ENCODE data around the gene ZNF100. TPM values are rescaled to one million over a fixed set of nuclear protein-coding genes. Genes with fewer than 3 reads are reported as not detected.
"Not testable (repeated sequence)": the region's sequence is repeated elsewhere in the genome, so short reads cannot be mapped to it uniquely, and the experiment has no call there.

ZNF100 gene
- total RNA-seq (10 to 100 TPM in 6 of 9 donors, 1 to 10 TPM in 3; 4.1 to 18.7 (median 12.3) TPM), polyA plus RNA-seq (1 to 10 TPM; 2.0 to 7.6 (median 4.9) TPM)
- long read RNA-seq, donor 1 = 0 reads
- long read RNA-seq, donor 2, full-length matches to known transcripts = 1 of 1 reads
- long read RNA-seq, donor 2, partial matches to known transcripts = 0 of 1 reads
- long read RNA-seq, donor 2, other reads (novel, unspliced or antisense) = 0 of 1 reads
- long read RNA-seq, donor 3, full-length matches to known transcripts = 2 of 2 reads
- long read RNA-seq, donor 3, partial matches to known transcripts = 0 of 2 reads
- long read RNA-seq, donor 3, other reads (novel, unspliced or antisense) = 0 of 2 reads
- long read RNA-seq, donor 4, full-length matches to known transcripts = 1 of 3 reads
- long read RNA-seq, donor 4, partial matches to known transcripts = 0 of 3 reads
- long read RNA-seq, donor 4, other reads (novel, unspliced or antisense) = 2 of 3 reads
- long read RNA-seq, donor 5, full-length matches to known transcripts = 12 of 18 reads
- long read RNA-seq, donor 5, partial matches to known transcripts = 1 of 18 reads
- long read RNA-seq, donor 5, other reads (novel, unspliced or antisense) = 5 of 18 reads
- long read RNA-seq, donor 6, full-length matches to known transcripts = 1 of 7 reads
- long read RNA-seq, donor 6, partial matches to known transcripts = 0 of 7 reads
- long read RNA-seq, donor 6, other reads (novel, unspliced or antisense) = 6 of 7 reads
- long read RNA-seq, donor 7, full-length matches to known transcripts = 1 of 1 reads
- long read RNA-seq, donor 7, partial matches to known transcripts = 0 of 1 reads
- long read RNA-seq, donor 7, other reads (novel, unspliced or antisense) = 0 of 1 reads
- long read RNA-seq, donor 8 = 0 reads
- long read RNA-seq, donor 9, full-length matches to known transcripts = 2 of 2 reads
- long read RNA-seq, donor 9, partial matches to known transcripts = 0 of 2 reads
- long read RNA-seq, donor 9, other reads (novel, unspliced or antisense) = 0 of 2 reads
- long read RNA-seq, donor 10 = 0 reads

- TF ChIP-seq POLR2A (IDR thresholded peaks at IDR 0.05) = peak; percentile 13 to 76
- TF ChIP-seq, protein P1, sequence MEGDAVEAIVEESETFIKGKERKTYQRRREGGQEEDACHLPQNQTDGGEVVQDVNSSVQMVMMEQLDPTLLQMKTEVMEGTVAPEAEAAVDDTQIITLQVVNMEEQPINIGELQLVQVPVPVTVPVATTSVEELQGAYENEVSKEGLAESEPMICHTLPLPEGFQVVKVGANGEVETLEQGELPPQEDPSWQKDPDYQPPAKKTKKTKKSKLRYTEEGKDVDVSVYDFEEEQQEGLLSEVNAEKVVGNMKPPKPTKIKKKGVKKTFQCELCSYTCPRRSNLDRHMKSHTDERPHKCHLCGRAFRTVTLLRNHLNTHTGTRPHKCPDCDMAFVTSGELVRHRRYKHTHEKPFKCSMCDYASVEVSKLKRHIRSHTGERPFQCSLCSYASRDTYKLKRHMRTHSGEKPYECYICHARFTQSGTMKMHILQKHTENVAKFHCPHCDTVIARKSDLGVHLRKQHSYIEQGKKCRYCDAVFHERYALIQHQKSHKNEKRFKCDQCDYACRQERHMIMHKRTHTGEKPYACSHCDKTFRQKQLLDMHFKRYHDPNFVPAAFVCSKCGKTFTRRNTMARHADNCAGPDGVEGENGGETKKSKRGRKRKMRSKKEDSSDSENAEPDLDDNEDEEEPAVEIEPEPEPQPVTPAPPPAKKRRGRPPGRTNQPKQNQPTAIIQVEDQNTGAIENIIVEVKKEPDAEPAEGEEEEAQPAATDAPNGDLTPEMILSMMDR (IDR thresholded peaks at IDR 0.05) = no peak
- H3K27me3 ChIP-seq = no peaks in the 10 kb centered on the region
- H3K4me1 ChIP-seq (replicated peaks in 1 of 2) = peaks cover 14 to 15% of the 10 kb centered on the region in 2 donors
- H3K27ac ChIP-seq = peak within 1 kb of the TSS; percentile 31 to 92 (median 86)
- intact Hi-C loops (cut with DNase I) = no loop called here
- no peaks in the 10 kb centered on the region for H3K9me3 ChIP-seq (replicated peaks in 1 of 3)
- H3K4me3 ChIP-seq = peak within 1 kb of the TSS; percentile 41 to 99 (median 78)
- H3K36me3 ChIP-seq (replicated peaks in 1 of 2) = peaks cover 0 to 17% of the 10 kb centered on the region in 2 donors
- 0% methylated on average over 8 to 35 of the region's 35 CpGs for WGBS, 4 donors
- peak; percentile 88 to 97 (median 95) for DNase-seq
Observed at GRCh38 chr19:21767065-21767800, at the start of gene ZNF100. Gene ZNF100 (minus strand): TSS chr19:21767579. CDS start chr19:21767429, 150 bp downstream.

GRCh38 chr19:21812448-21812847 lies 45.1 kb upstream of the ZNF100 start:
- Histone ChIP-seq H3K4me3 (no peak overlapping the region), H3K4me1 (replicated peaks in 1 of 2) (no peaks in the 10 kb centered on the region), H3K27ac (no peak overlapping the region), H3K36me3 (replicated peaks in 1 of 2) (peaks cover 0 to 41% of the 10 kb centered on the region in 2 donors), H3K27me3 (no peaks in the 10 kb centered on the region), H3K9me3 (replicated peaks in 1 of 3) (peaks cover 12 to 48% (median 29%) of the 10 kb centered on the region in 3 donors)
- intact Hi-C loops (cut with DNase I) = no loop called here
- DNase-seq = no peak
- TF ChIP-seq, protein P1 (IDR thresholded peaks at IDR 0.05) = no peak
- TF ChIP-seq POLR2A (IDR thresholded peaks at IDR 0.05) = no peak
- WGBS, 4 donors = 90 to 99% (median 94%) methylated on average over 4 of the region's 4 CpGs

- H3K27ac ChIP-seq; DNase-seq; intact Hi-C loops (cut with DNase I); H3K4me1 ChIP-seq (replicated peaks in 1 of 2); H3K27me3 ChIP-seq: not testable (repeated sequence)
- Histone ChIP-seq H3K36me3 (replicated peaks in 1 of 2) (peaks cover 0 to 18% of the 10 kb centered on the region in 2 donors), H3K4me3 (peak overlapping the region in 1 of 4 donors; percentile 34), H3K9me3 (replicated peaks in 1 of 3) (peaks cover 12 to 87% (median 37%) of the 10 kb centered on the region in 3 donors)
- 91 to 99% (median 97%) methylated on average over 3 of the region's 3 CpGs for WGBS, 4 donors
Observed at GRCh38 chr19:21808400-21809000, 41.1 kb upstream of the ZNF100 start.

GRCh38 chr19:21789466-21790085 lies 22.2 kb upstream of the ZNF100 start:
- no peaks in the 10 kb centered on the region for H3K27me3 ChIP-seq
- WGBS, 4 donors = 74 to 78% (median 75%) methylated on average over 5 of the region's 5 CpGs
- no peak overlapping the region for H3K4me3 ChIP-seq
- H3K4me1 ChIP-seq (replicated peaks in 1 of 2) = no peaks in the 10 kb centered on the region
- H3K9me3 ChIP-seq (replicated peaks in 1 of 3) = no peaks in the 10 kb centered on the region
- TF ChIP-seq, protein P1 (IDR thresholded peaks at IDR 0.05) = no peak
- no peak for TF ChIP-seq POLR2A (IDR thresholded peaks at IDR 0.05)
- no peak overlapping the region for H3K27ac ChIP-seq
- intact Hi-C loops (cut with DNase I) = no loop called here
- no peaks in the 10 kb centered on the region for H3K36me3 ChIP-seq (replicated peaks in 1 of 2)
- no peak for DNase-seq

All from adrenal gland (tissue), 19 donors.